RWPE2 (cell line): ENCODE measurements around the gene ITGAD.

ENCODE experiments used
- ATAC-seq: fragments of 200-7000 bp; cut with Tn5 transposase; 3 replicates; pipeline ENCODE4 v1.9.1; 2021; ENCODE audit warnings: low read depth
- DNase-seq: peaks from one replicate; pipeline ENCODE4 v3.0.0-alpha.2; 2020; ENCODE audit warnings: low spot score
- H3K27ac ChIP-seq: fragments of 450-650 bp; 2 replicates; pipeline ENCODE4 v1.5.1; 2017; ENCODE audit warnings: mild to moderate bottlenecking; ENCODE audit not compliant: poor library complexity, severe bottlenecking
- H3K27me3 ChIP-seq: fragments of 250-450 bp; sonication (Bioruptor Pico); 2 replicates; pipeline ENCODE4 v1.5.1; 2021; ENCODE audit warnings: mild to moderate bottlenecking, moderate library complexity; ENCODE audit not compliant: insufficient read depth, poor library complexity, severe bottlenecking
- H3K36me3 ChIP-seq: fragments of 250-450 bp; sonication (Bioruptor Pico); 2 replicates; pipeline ENCODE4 v1.5.1; 2020; ENCODE audit warnings: low read depth, mild to moderate bottlenecking, moderate library complexity
- H3K4me1 ChIP-seq: fragments of 250-450 bp; sonication (Bioruptor Pico); 2 replicates; pipeline ENCODE4 v1.5.1; 2021; ENCODE audit warnings: mild to moderate bottlenecking, moderate library complexity; ENCODE audit not compliant: insufficient read depth, poor library complexity, severe bottlenecking
- H3K4me3 ChIP-seq: fragments of 250-450 bp; sonication (Bioruptor Pico); 2 replicates; pipeline ENCODE4 v1.5.1; 2021; ENCODE audit warnings: mild to moderate bottlenecking, moderate library complexity; ENCODE audit not compliant: severe bottlenecking
- H3K9me3 ChIP-seq: fragments of 250-450 bp; sonication (Bioruptor Pico); 2 replicates; pipeline ENCODE4 v1.5.1; 2021; ENCODE audit warnings: mild to moderate bottlenecking, moderate library complexity; ENCODE audit not compliant: severe bottlenecking
- CTCF ChIP-seq: fragments of 450-650 bp; IDR thresholded peaks from one replicate; pipeline ENCODE4 v1.5.1; 2017; ENCODE audit warnings: mild to moderate bottlenecking, moderate library complexity; ENCODE audit not compliant: poor library complexity, severe bottlenecking

Gene ITGAD

GRCh38 chr16:31351246-31351941, 41.7 kb upstream of the ITGAD start:
- Histone ChIP-seq H3K27me3 (no peaks in the 10 kb centered on the region), H3K9me3 (no peaks in the 10 kb centered on the region), H3K4me1 (no peaks in the 10 kb centered on the region), H3K4me3 (no peak overlapping the region), H3K36me3 (no peaks in the 10 kb centered on the region), H3K27ac (no peak overlapping the region)
- DNase-seq = peak; percentile 19
- ATAC-seq = no peak
- TF ChIP-seq CTCF = no peak

- no peak for TF ChIP-seq CTCF
- no peak overlapping the region for H3K4me3 ChIP-seq
- ATAC-seq = no peak
- H3K4me1 ChIP-seq = no peaks in the 10 kb centered on the region
- no peaks in the 10 kb centered on the region for H3K36me3 ChIP-seq
- H3K27me3 ChIP-seq = no peaks in the 10 kb centered on the region
- DNase-seq = peak; percentile 12
- no peak overlapping the region for H3K27ac ChIP-seq
- H3K9me3 ChIP-seq = no peaks in the 10 kb centered on the region
These were observed 41.2 kb upstream of the ITGAD start for GRCh38 chr16:31351942-31352325.

- H3K36me3 ChIP-seq = no peaks in the 10 kb centered on the region
- TF ChIP-seq CTCF = no peak
- no peaks in the 10 kb centered on the region for H3K27me3 ChIP-seq
- DNase-seq (peak; percentile 48), ATAC-seq (no peak)
- H3K27ac ChIP-seq = no peak overlapping the region
- no peak overlapping the region for H3K4me3 ChIP-seq
- H3K4me1 ChIP-seq = no peaks in the 10 kb centered on the region
- H3K9me3 ChIP-seq = no peaks in the 10 kb centered on the region
These were observed 40.6 kb upstream of the ITGAD start for GRCh38 chr16:31352376-31353115.

- Histone ChIP-seq H3K4me3 (no peak within 1 kb of the TSS), H3K27me3 (no peaks in the 10 kb centered on the region), H3K36me3 (no peaks in the 10 kb centered on the region), H3K9me3 (no peaks in the 10 kb centered on the region), H3K4me1 (no peaks in the 10 kb centered on the region), H3K27ac (no peak within 1 kb of the TSS)
- peak; percentile 89 for ATAC-seq
- TF ChIP-seq CTCF = no peak
- DNase-seq = peak; percentile 79
These were observed 38.5 kb upstream of the ITGAD start, which contains the start of gene ITGAX for GRCh38 chr16:31354394-31355291. TSS of gene ITGAX (plus strand) at chr16:31355176. CDS start at chr16:31355255, 79 bp downstream.
